Measurements from ENCODE around the gene TBC1D32.

Gene TBC1D32

Small RNAs within 50 kb of the gene (small RNA-seq; reads per million reads assigned to genes)
- gene RF00019 (0 reads per million in 2 experiments), gene RNU6-1286P (0 reads per million in 2 experiments)

Measured in SK-N-DZ (cell line).